IPS-20b (cell line): ENCODE results near the gene WAPL.

ENCODE experiments used
- H3K27ac ChIP-seq: one replicate; pipeline ENCODE4 v1.5.1; 2013; ENCODE audit warnings: low read length
- H3K27me3 ChIP-seq: 2 replicates; pipeline ENCODE4 v1.6.1; 2013; ENCODE audit warnings: mild to moderate bottlenecking, low read length, inconsistent platforms; ENCODE audit not compliant: insufficient read depth
- H3K36me3 ChIP-seq: 2 replicates; pipeline ENCODE4 v1.6.1; 2013; ENCODE audit warnings: low read depth, mild to moderate bottlenecking, inconsistent platforms, low read length, moderate library complexity; ENCODE audit not compliant: insufficient read depth
- H3K4me1 ChIP-seq: 2 replicates; pipeline ENCODE4 v1.6.1; 2013; ENCODE audit warnings: mild to moderate bottlenecking, control low read depth, inconsistent platforms, low read length, moderate library complexity; ENCODE audit not compliant: insufficient read depth
- H3K4me3 ChIP-seq: 2 replicates; pipeline ENCODE4 v1.5.1; 2013; ENCODE audit warnings: mild to moderate bottlenecking, low read length, inconsistent platforms
- H3K9ac ChIP-seq: 2 replicates; pipeline ENCODE4 v1.6.1; 2013; ENCODE audit warnings: low read depth, mild to moderate bottlenecking, inconsistent platforms, low read length, moderate library complexity
- H3K9me3 ChIP-seq: 2 replicates; pipeline ENCODE4 v1.6.1; 2013; ENCODE audit warnings: mild to moderate bottlenecking, low read depth, low read length, inconsistent platforms; ENCODE audit not compliant: insufficient read depth

WAPL gene

GRCh38 chr10:86402283-86402941 lies 119.2 kb downstream of the WAPL start:
- H3K27me3 ChIP-seq, result peaks cover 47% of the 10 kb centered on the region
- peak overlapping the region; percentile 58; the same call in 1 of the 2 replicates for H3K4me3 ChIP-seq
- no peak overlapping the region for H3K27ac ChIP-seq
- no peaks in the 10 kb centered on the region for H3K36me3 ChIP-seq
- no peak overlapping the region for H3K9ac ChIP-seq
- no peaks in the 10 kb centered on the region for H3K9me3 ChIP-seq
- no peaks in the 10 kb centered on the region for H3K4me1 ChIP-seq

DNA sequence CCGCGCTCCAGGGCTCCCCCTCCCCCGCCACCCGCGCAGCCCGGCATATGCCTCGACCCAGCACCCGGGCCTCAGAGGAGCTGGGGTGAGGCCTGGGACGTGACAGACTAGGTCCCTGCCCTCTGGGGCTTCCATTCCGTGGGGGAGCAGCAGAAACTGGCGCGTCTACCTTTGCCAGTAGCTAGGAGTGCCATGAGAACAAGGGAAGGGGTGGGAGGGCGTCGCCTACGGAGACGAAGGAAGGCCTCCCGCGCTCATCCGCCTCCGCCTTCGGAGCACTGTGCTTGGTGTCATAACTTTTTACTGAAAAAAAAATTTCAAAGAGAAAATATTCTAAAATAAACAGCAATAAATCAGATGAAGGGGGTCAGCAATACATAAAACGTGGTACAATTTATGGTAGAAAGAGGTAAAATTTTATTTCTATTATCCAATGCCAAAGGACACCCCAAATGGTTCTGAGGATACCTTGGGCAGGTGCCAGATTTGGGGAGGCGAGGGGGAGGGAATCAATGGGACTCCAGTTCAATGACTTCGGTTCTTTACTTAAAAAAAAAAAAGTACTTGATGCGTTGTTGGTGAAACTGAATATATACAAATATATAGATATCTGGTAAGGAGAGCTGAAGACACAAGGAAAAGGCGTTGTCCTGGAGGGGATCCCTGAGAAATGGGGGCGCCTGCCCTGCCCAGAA lies 119.9 kb downstream of the WAPL start:
- Histone ChIP-seq H3K27me3 (peaks cover 47% of the 10 kb centered on the region), H3K4me3 (peak overlapping the region; percentile 78; the same call in 1 of the 2 replicates), H3K4me1 (no peaks in the 10 kb centered on the region), H3K27ac (no peak overlapping the region), H3K9me3 (no peaks in the 10 kb centered on the region), H3K9ac (no peak overlapping the region), H3K36me3 (no peaks in the 10 kb centered on the region)

- Histone ChIP-seq H3K27ac (no peak overlapping the region), H3K4me3 (peak overlapping the region; percentile 78), H3K9ac (peak overlapping the region; percentile 32; the same call in 1 of the 2 replicates), H3K36me3 (no peaks in the 10 kb centered on the region), H3K9me3 (no peaks in the 10 kb centered on the region), H3K27me3 (peaks cover 47% of the 10 kb centered on the region), H3K4me1 (no peaks in the 10 kb centered on the region)
Observed at GRCh38 chr10:86400705-86401587, 120.6 kb downstream of the WAPL start.

DNA sequence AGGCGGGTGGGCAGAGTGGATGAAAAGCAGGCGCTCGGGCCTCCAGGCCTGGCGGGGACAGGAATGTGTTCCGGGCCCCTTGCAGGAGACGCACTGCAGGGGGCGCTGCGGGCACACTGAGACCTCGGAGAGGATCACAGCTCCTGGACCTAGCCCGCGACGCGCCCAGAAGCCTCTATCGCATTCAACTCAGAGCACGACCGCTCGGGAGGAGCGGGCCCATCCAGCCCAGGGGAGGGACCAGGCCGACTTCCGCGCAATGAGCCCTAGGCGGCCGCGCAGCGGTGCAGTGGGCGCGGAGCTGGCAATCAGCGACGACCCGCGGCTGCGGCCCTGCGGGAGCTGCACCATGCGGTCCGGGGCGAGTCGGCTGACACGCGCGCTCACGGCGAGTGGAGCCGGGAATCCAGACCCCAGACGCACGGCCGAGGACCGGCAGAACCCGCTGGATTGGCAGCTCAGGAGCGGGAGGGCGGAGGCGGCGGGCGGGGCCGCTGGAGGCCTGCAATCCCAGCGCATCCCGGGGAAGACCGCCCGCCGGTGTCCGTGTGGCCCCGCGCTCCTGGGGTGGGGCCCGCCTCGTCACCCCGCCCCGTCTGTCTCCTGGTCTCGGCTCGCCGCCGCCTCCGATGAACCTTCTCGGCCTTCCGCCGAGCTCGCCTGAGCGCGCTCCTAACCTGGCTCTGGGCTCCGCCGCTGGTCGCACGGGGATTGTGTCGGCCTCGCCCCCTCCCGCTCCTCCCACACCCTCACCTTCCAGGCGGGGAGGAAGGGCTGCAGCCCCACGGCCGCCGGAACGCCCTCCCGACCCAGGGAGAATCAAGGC lies 121.5 kb downstream of the WAPL start:
- H3K27me3 ChIP-seq, result peaks cover 47% of the 10 kb centered on the region
- no peaks in the 10 kb centered on the region for H3K4me1 ChIP-seq
- H3K36me3 ChIP-seq, result no peaks in the 10 kb centered on the region
- peak overlapping the region; percentile 32; the same call in 1 of the 2 replicates for H3K9ac ChIP-seq
- no peaks in the 10 kb centered on the region for H3K9me3 ChIP-seq
- no peak overlapping the region for H3K27ac ChIP-seq
- peak overlapping the region; percentile 78 for H3K4me3 ChIP-seq

DNA sequence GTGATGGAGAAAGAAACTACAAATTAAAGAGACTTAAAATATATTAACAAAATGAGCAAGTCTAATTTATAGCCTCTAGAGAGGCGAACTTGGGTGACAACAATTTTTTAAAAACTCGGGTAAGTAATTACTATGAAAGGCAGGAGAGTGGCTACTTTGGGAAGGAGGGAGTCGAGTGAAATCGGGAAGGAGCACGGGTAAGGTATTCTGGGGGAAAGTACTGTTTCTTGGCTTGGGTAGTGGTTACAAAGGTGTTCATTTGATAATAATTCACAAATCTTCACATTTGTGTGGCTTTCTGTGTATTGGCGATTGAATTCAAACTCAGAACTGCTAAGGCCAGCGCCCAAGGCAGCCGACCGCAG lies 122.1 kb downstream of the WAPL start:
- Histone ChIP-seq H3K9me3 (no peaks in the 10 kb centered on the region), H3K27ac (no peak overlapping the region), H3K9ac (no peak overlapping the region), H3K27me3 (peaks cover 47% of the 10 kb centered on the region), H3K36me3 (no peaks in the 10 kb centered on the region), H3K4me1 (no peaks in the 10 kb centered on the region), H3K4me3 (no peak overlapping the region; the same call in 1 of the 2 replicates)

DNA sequence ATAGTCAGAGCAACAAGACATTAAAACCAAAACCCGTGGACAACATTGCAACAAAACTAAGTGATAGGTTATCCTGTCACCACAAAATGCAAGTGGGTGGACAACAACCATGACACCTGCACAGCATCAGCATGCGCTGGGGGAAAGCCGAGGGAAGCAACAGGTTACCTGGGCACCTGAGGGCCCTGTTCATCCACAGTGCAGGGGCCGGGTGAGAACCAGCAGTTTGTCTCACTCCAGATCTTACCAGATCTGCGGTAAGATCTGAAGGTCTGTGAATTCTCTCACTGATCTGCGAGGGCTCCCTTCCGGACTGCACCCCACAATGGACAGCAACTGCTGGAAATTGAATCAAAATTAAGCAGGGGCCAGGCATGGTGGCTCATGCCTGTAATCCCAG lies 124.5 kb downstream of the WAPL start:
- no peaks in the 10 kb centered on the region for H3K9me3 ChIP-seq
- H3K36me3 ChIP-seq, result no peaks in the 10 kb centered on the region
- H3K27ac ChIP-seq, result no peak overlapping the region
- H3K9ac ChIP-seq, result no peak overlapping the region
- H3K27me3 ChIP-seq, result peaks cover 40% of the 10 kb centered on the region
- no peaks in the 10 kb centered on the region for H3K4me1 ChIP-seq
- H3K4me3 ChIP-seq, result no peak overlapping the region

DNA sequence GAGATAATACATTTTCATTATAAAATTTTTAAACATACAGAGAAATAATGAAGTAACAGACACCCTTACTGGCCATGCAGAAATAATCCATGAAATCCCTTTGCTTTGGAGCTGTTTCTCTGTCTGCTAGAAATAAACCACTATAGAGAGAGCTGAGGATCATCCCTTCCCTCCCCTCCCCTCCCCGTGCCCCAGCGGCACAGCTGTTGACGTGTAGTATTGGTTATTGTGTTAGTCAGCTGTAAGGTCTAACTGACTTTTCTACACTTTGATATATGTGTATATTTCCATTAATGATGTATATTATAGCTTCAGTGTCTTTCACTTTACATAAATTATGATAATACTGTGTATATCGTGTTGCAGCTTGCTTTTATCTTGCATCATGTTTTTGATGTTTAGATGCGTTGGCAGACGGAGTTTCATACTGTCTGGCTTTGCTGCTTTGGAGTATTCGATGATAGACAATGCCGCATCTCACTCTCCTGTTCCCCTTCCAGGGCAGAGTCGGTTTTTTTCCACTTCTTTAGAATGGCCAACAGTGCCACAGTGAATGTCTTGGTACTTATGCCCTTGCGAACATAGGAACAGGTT lies 127.6 kb downstream of the WAPL start:
- H3K27ac ChIP-seq, result no peak overlapping the region
- H3K9ac ChIP-seq, result no peak overlapping the region
- no peaks in the 10 kb centered on the region for H3K9me3 ChIP-seq
- H3K27me3 ChIP-seq, result peaks cover 43% of the 10 kb centered on the region
- H3K36me3 ChIP-seq, result no peaks in the 10 kb centered on the region
- no peak overlapping the region for H3K4me3 ChIP-seq
- H3K4me1 ChIP-seq, result peaks cover 3% of the 10 kb centered on the region; the same call in 1 of the 2 replicates

DNA sequence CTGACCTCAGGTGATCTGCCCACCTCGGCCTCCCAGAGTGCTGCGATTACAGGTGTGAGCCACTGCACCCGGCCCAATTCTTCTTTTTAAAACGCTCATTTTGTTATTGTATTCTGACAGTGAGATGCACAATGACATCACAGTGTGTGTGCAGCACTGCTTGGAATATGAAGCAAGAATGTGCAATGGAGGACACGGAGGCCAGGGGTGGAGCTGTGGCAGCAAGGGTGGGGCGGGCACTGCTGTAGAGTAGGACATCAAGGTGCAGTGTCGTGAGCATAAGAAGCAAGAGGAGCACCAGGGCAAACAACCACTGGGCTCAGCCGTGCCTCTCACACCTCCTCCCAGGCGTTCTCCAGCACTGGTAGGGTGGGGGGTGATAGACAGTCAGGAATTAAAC lies 128.2 kb downstream of the WAPL start:
- no peak overlapping the region for H3K4me3 ChIP-seq
- no peak overlapping the region for H3K27ac ChIP-seq
- no peak overlapping the region for H3K9ac ChIP-seq

DNA sequence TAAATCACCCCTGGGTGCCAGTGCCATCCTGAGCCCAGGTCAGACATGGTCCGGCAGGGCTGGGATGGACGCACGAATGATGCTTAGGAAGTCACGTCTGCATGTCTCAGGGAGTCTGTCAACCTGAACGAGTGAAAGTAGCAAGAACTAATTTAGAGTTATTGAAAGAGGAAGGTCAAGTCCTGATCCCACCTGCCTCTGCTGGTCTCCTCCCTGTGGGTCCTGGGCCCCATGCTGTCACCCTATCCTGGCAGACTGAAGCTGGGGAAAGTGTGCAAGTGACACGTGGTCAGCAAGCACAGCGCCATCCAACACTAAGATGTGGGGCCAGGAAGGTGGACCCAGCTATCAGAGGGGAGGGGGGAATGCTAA lies 128.9 kb downstream of the WAPL start:
- Histone ChIP-seq H3K27ac (no peak overlapping the region), H3K9me3 (no peaks in the 10 kb centered on the region), H3K27me3 (peaks cover 45% of the 10 kb centered on the region), H3K36me3 (no peaks in the 10 kb centered on the region), H3K9ac (no peak overlapping the region), H3K4me1 (peaks cover 3% of the 10 kb centered on the region; the same call in 1 of the 2 replicates), H3K4me3 (no peak overlapping the region)

More for the DNA sequence above, 128.2 kb downstream of the WAPL start:
- Histone ChIP-seq H3K27me3 (peaks cover 39% of the 10 kb centered on the region), H3K9me3 (no peaks in the 10 kb centered on the region), H3K4me1 (peaks cover 3% of the 10 kb centered on the region; the same call in 1 of the 2 replicates), H3K36me3 (no peaks in the 10 kb centered on the region)

GRCh38 chr10:86391986-86392722 lies 129.4 kb downstream of the WAPL start:
- Histone ChIP-seq H3K4me3 (no peak overlapping the region), H3K9me3 (no peaks in the 10 kb centered on the region), H3K9ac (no peak overlapping the region), H3K36me3 (no peaks in the 10 kb centered on the region), H3K27ac (no peak overlapping the region), H3K27me3 (peaks cover 50% of the 10 kb centered on the region), H3K4me1 (peaks cover 3% of the 10 kb centered on the region; the same call in 1 of the 2 replicates)
